ENCODE measurements around the gene C10orf105. TPM values are rescaled to one million over a fixed set of nuclear protein-coding genes. Genes with fewer than 3 reads are reported as not detected.
A peak's percentile ranks its signal among the peaks of the same experiment; 100 is the strongest.

The C10orf105 gene
- total RNA-seq, 1 donor from 2014 or later = not detected

GRCh38 chr10:71765176-71765904 lies 45.8 kb upstream of the C10orf105 start:
- no peak for TF ChIP-seq CTCF (IDR thresholded peaks at IDR 0.05)
- H3K4me3 Mint-ChIP-seq = no peak overlapping the region
- DNase-seq (no peak), ATAC-seq (ENCODE audit: low read depth) (no peak)
- H3K27ac Mint-ChIP-seq = no peak overlapping the region
- peaks cover 41% of the 10 kb centered on the region for H3K36me3 Mint-ChIP-seq (ENCODE audit: low read depth)
- no peaks in the 10 kb centered on the region for H3K9me3 Mint-ChIP-seq
- intact Hi-C loops (cut with micrococcal nuclease) = loop anchor here (5.0 to 10.0 kb wide), 3 partner anchors 452 to 1647 kb away; partner anchors contain the start of genes ANAPC16, ANXA7 and ASCC1
- H3K27me3 Mint-ChIP-seq = no peaks in the 10 kb centered on the region
- peaks cover 72% of the 10 kb centered on the region for H3K4me1 Mint-ChIP-seq
- CTCF ChIA-PET = no interaction called here
- POLR2A ChIA-PET = interaction anchor here (1.0 to 2.4 kb wide), 3 partner anchors 13 to 19 kb away, joined by 3 to 6 read pairs (median 5); no protein-coding TSS in a partner anchor

GRCh38 chr10:71763352-71764127 lies 44.0 kb upstream of the C10orf105 start:
- intact Hi-C loops (cut with micrococcal nuclease) = loop anchor here (10.0 kb wide), 1 partner anchor 571 kb away; no protein-coding TSS in a partner anchor
- DNase-seq (no peak), ATAC-seq (ENCODE audit: low read depth) (no peak)
- POLR2A ChIA-PET = interaction anchor here (1.2 to 2.4 kb wide), 2 partner anchors 11 kb away, joined by 4 to 5 read pairs; no protein-coding TSS in a partner anchor
- peak overlapping the region; percentile 44 for H3K27ac Mint-ChIP-seq
- H3K4me1 Mint-ChIP-seq = peaks cover 59% of the 10 kb centered on the region
- H3K27me3 Mint-ChIP-seq = no peaks in the 10 kb centered on the region
- no peak for TF ChIP-seq CTCF (IDR thresholded peaks at IDR 0.05)
- no peaks in the 10 kb centered on the region for H3K9me3 Mint-ChIP-seq
- CTCF ChIA-PET = interaction anchor here (0.6 to 1.4 kb wide), 3 partner anchors 16 to 66 kb away, joined by 3 to 4 read pairs (median 3); no protein-coding TSS in a partner anchor
- H3K4me3 Mint-ChIP-seq = no peak overlapping the region
- peaks cover 46% of the 10 kb centered on the region for H3K36me3 Mint-ChIP-seq (ENCODE audit: low read depth)

GRCh38 chr10:71762324-71762723 lies 42.7 kb upstream of the C10orf105 start:
- no peaks in the 10 kb centered on the region for H3K9me3 Mint-ChIP-seq
- POLR2A ChIA-PET = no interaction called here
- H3K36me3 Mint-ChIP-seq (ENCODE audit: low read depth) = peaks cover 48% of the 10 kb centered on the region
- TF ChIP-seq CTCF (IDR thresholded peaks at IDR 0.05) = no peak
- no peak for DNase-seq
- H3K4me1 Mint-ChIP-seq = peaks cover 55% of the 10 kb centered on the region
- CTCF ChIA-PET = interaction anchor here (1.0 to 1.4 kb wide), 3 partner anchors 11 to 54 kb away, joined by 3 to 4 read pairs (median 4); partner anchors contain the start of gene VSIR
- intact Hi-C loops (cut with micrococcal nuclease) = loop anchor here (10.0 kb wide), 1 partner anchor 572 kb away; no protein-coding TSS in a partner anchor
- no peak overlapping the region for H3K27ac Mint-ChIP-seq
- no peak for ATAC-seq (ENCODE audit: low read depth)
- no peak overlapping the region for H3K4me3 Mint-ChIP-seq
- no peaks in the 10 kb centered on the region for H3K27me3 Mint-ChIP-seq

- intact Hi-C loops (cut with micrococcal nuclease) = loop anchor here (10.0 kb wide), 1 partner anchor 573 kb away; no protein-coding TSS in a partner anchor
Measured at GRCh38 chr10:71761541-71762113, 42.0 kb upstream of the C10orf105 start.

More at GRCh38 chr10:71761541-71762113, 42.0 kb upstream of the C10orf105 start:
- ChIA-PET POLR2A (no interaction called here), CTCF (interaction anchor here (1.2 to 1.3 kb wide), 2 partner anchors 12 to 50 kb away, joined by 3 to 4 read pairs; partner anchors contain the start of gene VSIR)
- Mint-ChIP-seq H3K36me3 (ENCODE audit: low read depth) (peaks cover 46% of the 10 kb centered on the region), H3K27ac (no peak overlapping the region), H3K4me1 (peaks cover 55% of the 10 kb centered on the region), H3K27me3 (no peaks in the 10 kb centered on the region), H3K9me3 (no peaks in the 10 kb centered on the region), H3K4me3 (no peak overlapping the region)
- TF ChIP-seq CTCF (IDR thresholded peaks at IDR 0.05) = no peak
- ATAC-seq (ENCODE audit: low read depth) (no peak), DNase-seq (no peak)
